PC-9 (cell line): ENCODE measurements around the gene NCAN. TPM values are rescaled to one million over a fixed set of nuclear protein-coding genes. Genes with fewer than 3 reads are reported as not detected.
"Not testable (repeated sequence)": the region's sequence is repeated elsewhere in the genome, so short reads cannot be mapped to it uniquely, and the experiment has no call there.

Experiments
- BruUV-seq: library from RNA; stranded (reverse); fragments of 400-500 nt; replicated peaks from 2 replicates; lab custom pipeline; 2021; lab: Mats Ljungman, UMichigan
- CTCF ChIA-PET: fragments of 300-600 bp; sonication (Branson Sonifier 250); formaldehyde crosslinking; loops from one replicate; lab custom pipeline; 2022; ENCODE audit warnings: antibody characterized with exemption; lab: Charles Lee
- POLR2A ChIA-PET: fragments of 300-600 bp; sonication (Branson Sonifier 250); formaldehyde crosslinking; loops from one replicate; lab custom pipeline; 2022; ENCODE audit warnings: antibody characterized with exemption; ENCODE audit not compliant: unreplicated experiment; lab: Charles Lee
- DNase-seq, 2 experiments: peaks; one replicate each; pipeline versions ENCODE4 v3.0.0 to v3.0.0-alpha.2; 2015 to 2022; ENCODE audit warnings: mixed read lengths in 1 of 2
- H2AFZ ChIP-seq: fragments of 200-600 bp; sonication (generic); 2 replicates; pipeline ENCODE4 v1.8.1; 2017; ENCODE audit warnings: antibody characterized with exemption
- H3F3A ChIP-seq: fragments of 200-600 bp; sonication (generic); 2 replicates; pipeline ENCODE4 v1.8.1; 2017; ENCODE audit warnings: antibody characterized with exemption, mild to moderate bottlenecking, low read depth; ENCODE audit not compliant: insufficient read depth
- H3K27ac ChIP-seq: fragments of 200-600 bp; sonication (generic); 2 replicates; pipeline ENCODE4 v1.6.1; 2016; ENCODE audit warnings: mixed run types
- H3K27me3 ChIP-seq: fragments of 200-600 bp; sonication (generic); 2 replicates; pipeline ENCODE4 v1.6.1; 2016; ENCODE audit warnings: low read depth, mixed run types; ENCODE audit not compliant: insufficient read depth
- H3K36me3 ChIP-seq: fragments of 200-600 bp; sonication (generic); 2 replicates; pipeline ENCODE4 v1.6.1; 2016; ENCODE audit warnings: low read depth, mixed run types
- H3K4me1 ChIP-seq: fragments of 200-600 bp; sonication (generic); replicated peaks from 2 replicates; pipeline ENCODE4 v1.6.1; 2016; ENCODE audit warnings: mixed run types; ENCODE audit not compliant: insufficient read depth
- H3K4me2 ChIP-seq: fragments of 200-600 bp; sonication (generic); 2 replicates; pipeline ENCODE4 v1.6.1; 2017; ENCODE audit warnings: mixed run types
- H3K4me3 ChIP-seq: fragments of 200-600 bp; sonication (generic); 2 replicates; pipeline ENCODE4 v1.6.1; 2016; ENCODE audit warnings: mixed run types
- H3K79me2 ChIP-seq: fragments of 200-600 bp; sonication (generic); 2 replicates; pipeline ENCODE4 v1.6.1; 2017; ENCODE audit warnings: low read depth, mixed run types
- H3K9me2 ChIP-seq: fragments of 200-600 bp; sonication (generic); 2 replicates; pipeline ENCODE4 v1.8.1; 2017; ENCODE audit warnings: mild to moderate bottlenecking; ENCODE audit not compliant: insufficient read depth
- H3K9me3 ChIP-seq: fragments of 200-600 bp; sonication (generic); 2 replicates; pipeline ENCODE4 v1.8.1; 2016; ENCODE audit warnings: low read depth; ENCODE audit not compliant: insufficient read depth
- H4K20me1 ChIP-seq: fragments of 200-600 bp; sonication (generic); 2 replicates; pipeline ENCODE4 v1.8.1; 2017; ENCODE audit not compliant: insufficient read depth
- EZH2 ChIP-seq: fragments of 200-600 bp; sonication (generic); IDR thresholded peaks from 2 replicates; pipeline ENCODE4 v1.8.0; 2017; ENCODE audit warnings: antibody characterized with exemption, low read depth
- intact Hi-C: fragments of 100-400 bp; cut with micrococcal nuclease; formaldehyde crosslinking; loops from one replicate; pipeline ENCODE4 v1.10.0; 2022; ENCODE audit not compliant: unreplicated experiment
- total RNA-seq: library from RNA; stranded (reverse); gene quantifications from 2 replicates; pipeline ENCODE4 v1.2.3, GENCODE V29; 2021
- TF ChIP-seq, protein P1 (sequence below): fragments of 200-600 bp; sonication (generic); conservative IDR thresholded peaks from 2 replicates; pipeline ENCODE4 v1.6.1; 2017; ENCODE audit warnings: mixed run types, antibody characterized with exemption, mild to moderate bottlenecking, moderate library complexity

Gene NCAN
- total RNA-seq, 1 experiment from 2014 or later = not detected

DNA sequence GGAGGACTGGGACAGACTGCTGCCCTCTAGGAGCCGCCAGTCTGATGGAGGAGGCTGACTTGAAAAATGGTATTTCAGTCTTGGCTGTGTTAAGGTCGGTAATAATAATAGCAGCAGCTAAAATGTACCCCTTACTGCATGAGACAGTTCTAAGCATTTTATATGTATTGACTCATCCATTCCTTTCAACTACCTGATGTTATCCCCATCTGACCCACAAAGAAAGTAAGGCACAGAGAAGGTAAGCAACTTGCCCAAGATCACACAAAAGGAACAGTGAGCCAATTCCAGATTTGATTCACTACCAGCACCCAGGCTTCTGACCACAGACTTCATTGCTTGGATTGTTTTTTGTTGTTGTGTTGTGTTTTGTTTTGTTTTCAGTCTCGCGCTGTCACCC is 4.0 kb downstream of the NCAN start:
- no peak overlapping the region for H2AFZ ChIP-seq
- no peak overlapping the region for H3K4me3 ChIP-seq
- H3K9me3 ChIP-seq = no peaks in the 10 kb centered on the region
- no peaks in the 10 kb centered on the region for H3K36me3 ChIP-seq
- BruUV-seq = no TSS peak
- H3K27me3 ChIP-seq = peaks cover 65% of the 10 kb centered on the region
- no peaks in the 10 kb centered on the region; the same call in 1 of the 2 replicates for H3F3A ChIP-seq
- intact Hi-C loops = no loop called here
- no peaks in the 10 kb centered on the region for H3K9me2 ChIP-seq
- no peaks in the 10 kb centered on the region for H3K79me2 ChIP-seq
- H3K4me1 ChIP-seq = no peaks in the 10 kb centered on the region
- H3K4me2 ChIP-seq = no peak overlapping the region
- H4K20me1 ChIP-seq = no peaks in the 10 kb centered on the region; the same call in 1 of the 2 replicates
- TF ChIP-seq, protein P1, sequence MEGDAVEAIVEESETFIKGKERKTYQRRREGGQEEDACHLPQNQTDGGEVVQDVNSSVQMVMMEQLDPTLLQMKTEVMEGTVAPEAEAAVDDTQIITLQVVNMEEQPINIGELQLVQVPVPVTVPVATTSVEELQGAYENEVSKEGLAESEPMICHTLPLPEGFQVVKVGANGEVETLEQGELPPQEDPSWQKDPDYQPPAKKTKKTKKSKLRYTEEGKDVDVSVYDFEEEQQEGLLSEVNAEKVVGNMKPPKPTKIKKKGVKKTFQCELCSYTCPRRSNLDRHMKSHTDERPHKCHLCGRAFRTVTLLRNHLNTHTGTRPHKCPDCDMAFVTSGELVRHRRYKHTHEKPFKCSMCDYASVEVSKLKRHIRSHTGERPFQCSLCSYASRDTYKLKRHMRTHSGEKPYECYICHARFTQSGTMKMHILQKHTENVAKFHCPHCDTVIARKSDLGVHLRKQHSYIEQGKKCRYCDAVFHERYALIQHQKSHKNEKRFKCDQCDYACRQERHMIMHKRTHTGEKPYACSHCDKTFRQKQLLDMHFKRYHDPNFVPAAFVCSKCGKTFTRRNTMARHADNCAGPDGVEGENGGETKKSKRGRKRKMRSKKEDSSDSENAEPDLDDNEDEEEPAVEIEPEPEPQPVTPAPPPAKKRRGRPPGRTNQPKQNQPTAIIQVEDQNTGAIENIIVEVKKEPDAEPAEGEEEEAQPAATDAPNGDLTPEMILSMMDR = no peak
- TF ChIP-seq EZH2 = no peak
- H3K27ac ChIP-seq = no peak overlapping the region
- ChIA-PET POLR2A (no interaction called here), CTCF (interaction anchor here (0.6 kb wide), 1 partner anchor 41 kb away, joined by 3 read pairs; no protein-coding TSS in a partner anchor)
- DNase-seq = no peak

DNA sequence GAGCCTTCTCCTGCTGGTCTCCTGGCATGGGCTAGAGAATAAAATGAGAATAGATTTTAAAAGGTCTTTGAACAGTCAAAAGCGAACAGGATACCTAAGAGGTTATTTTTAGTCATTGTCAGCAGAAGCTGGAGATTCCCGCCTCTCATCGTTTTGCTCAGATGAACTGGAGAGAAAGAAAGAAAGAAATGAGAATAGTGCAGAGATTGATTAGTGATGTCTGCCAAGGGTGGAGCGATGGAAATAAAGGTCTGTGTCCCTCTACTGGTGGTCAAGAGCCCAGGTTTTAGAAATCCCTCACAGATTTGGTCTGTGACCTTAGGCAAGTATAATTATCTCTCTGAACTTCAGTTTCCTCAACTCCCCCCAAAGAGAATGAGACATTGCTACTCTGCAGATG is 5.3 kb downstream of the NCAN start:
- intact Hi-C loops = no loop called here

DNA sequence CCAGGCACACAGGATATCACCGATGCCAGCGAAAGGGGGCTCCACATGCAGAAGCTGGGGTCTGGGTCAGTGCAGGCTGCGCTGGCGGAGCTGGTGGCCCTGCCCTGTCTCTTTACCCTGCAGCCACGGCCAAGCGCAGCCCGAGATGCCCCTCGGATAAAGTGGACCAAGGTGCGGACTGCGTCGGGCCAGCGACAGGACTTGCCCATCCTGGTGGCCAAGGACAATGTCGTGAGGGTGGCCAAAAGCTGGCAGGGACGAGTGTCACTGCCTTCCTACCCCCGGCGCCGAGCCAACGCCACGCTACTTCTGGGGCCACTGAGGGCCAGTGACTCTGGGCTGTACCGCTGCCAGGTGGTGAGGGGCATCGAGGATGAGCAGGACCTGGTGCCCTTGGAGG is 7.2 kb downstream of the NCAN start:
- Histone ChIP-seq H3K79me2 (no peaks in the 10 kb centered on the region), H3F3A (no peaks in the 10 kb centered on the region; the same call in 1 of the 2 replicates), H3K9me3 (no peaks in the 10 kb centered on the region), H3K27me3 (peaks cover 66% of the 10 kb centered on the region), H2AFZ (no peak overlapping the region), H3K36me3 (no peaks in the 10 kb centered on the region), H3K4me2 (no peak overlapping the region), H3K4me3 (no peak overlapping the region), H4K20me1 (no peaks in the 10 kb centered on the region; the same call in 1 of the 2 replicates), H3K27ac (no peak overlapping the region), H3K9me2 (no peaks in the 10 kb centered on the region), H3K4me1 (no peaks in the 10 kb centered on the region)
- POLR2A ChIA-PET = no interaction called here
- intact Hi-C loops = no loop called here
- no TSS peak for BruUV-seq
- DNase-seq = no peak
- CTCF ChIA-PET = no interaction called here
- TF ChIP-seq, protein P1 = no peak
- TF ChIP-seq EZH2 = no peak

More for the DNA sequence above, 5.3 kb downstream of the NCAN start:
- DNase-seq = peak; percentile 15 to 71
- Histone ChIP-seq H3K36me3 (no peaks in the 10 kb centered on the region), H3F3A (no peaks in the 10 kb centered on the region; the same call in 1 of the 2 replicates), H3K4me3 (no peak overlapping the region), H3K27ac (no peak overlapping the region), H4K20me1 (no peaks in the 10 kb centered on the region; the same call in 1 of the 2 replicates), H2AFZ (no peak overlapping the region), H3K79me2 (no peaks in the 10 kb centered on the region), H3K27me3 (peaks cover 69% of the 10 kb centered on the region), H3K9me3 (no peaks in the 10 kb centered on the region), H3K4me1 (no peaks in the 10 kb centered on the region), H3K4me2 (peak overlapping the region; percentile 42), H3K9me2 (no peaks in the 10 kb centered on the region)
- no TSS peak for BruUV-seq
- ChIA-PET CTCF (no interaction called here), POLR2A (no interaction called here)
- TF ChIP-seq EZH2 = no peak
- TF ChIP-seq, protein P1 = peak; percentile 62

DNA sequence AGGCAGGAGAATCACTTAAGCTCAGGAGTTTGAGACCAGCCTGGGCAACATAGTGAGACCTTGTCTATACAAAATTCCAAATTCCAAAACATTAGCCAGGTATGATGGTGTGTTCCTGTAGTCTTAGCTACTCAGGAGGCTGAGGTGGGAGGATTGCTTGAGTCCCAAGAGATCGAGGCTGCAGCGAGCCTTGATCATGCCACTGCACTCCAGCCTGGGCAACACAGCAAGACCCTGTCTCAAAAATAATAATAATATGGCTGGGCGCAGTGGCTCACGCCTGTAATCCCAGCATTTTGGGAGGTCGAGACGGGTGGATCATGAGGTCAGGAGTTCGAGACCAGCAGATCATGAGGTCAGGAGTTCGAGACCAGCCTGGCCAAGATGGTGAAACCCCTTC is 9.2 kb downstream of the NCAN start:
- POLR2A ChIA-PET, H3K4me3 ChIP-seq, H3K4me1 ChIP-seq, BruUV-seq, H4K20me1 ChIP-seq, H3F3A ChIP-seq, H2AFZ ChIP-seq, intact Hi-C loops, H3K79me2 ChIP-seq, H3K36me3 ChIP-seq, H3K9me2 ChIP-seq, H3K27ac ChIP-seq, DNase-seq, H3K4me2 ChIP-seq, H3K9me3 ChIP-seq: not testable (repeated sequence)
- H3K27me3 ChIP-seq = peaks cover 72% of the 10 kb centered on the region
- CTCF ChIA-PET = interaction anchor here (0.7 kb wide), 1 partner anchor 335 kb away, joined by 3 read pairs; no protein-coding TSS in a partner anchor
